NCI-H1930 (cell line): Measurements from ENCODE around the gene TOMM40L.
A peak's percentile ranks its signal among the peaks of the same experiment; 100 is the strongest.
"Not testable (repeated sequence)": the region's sequence is repeated elsewhere in the genome, so short reads cannot be mapped to it uniquely, and the experiment has no call there.

Source experiments
- DNase-seq, 2 experiments: peaks; one replicate each; lab custom pipeline; 2025; lab: John Stamatoyannopoulos, UW

TOMM40L gene

DNA sequence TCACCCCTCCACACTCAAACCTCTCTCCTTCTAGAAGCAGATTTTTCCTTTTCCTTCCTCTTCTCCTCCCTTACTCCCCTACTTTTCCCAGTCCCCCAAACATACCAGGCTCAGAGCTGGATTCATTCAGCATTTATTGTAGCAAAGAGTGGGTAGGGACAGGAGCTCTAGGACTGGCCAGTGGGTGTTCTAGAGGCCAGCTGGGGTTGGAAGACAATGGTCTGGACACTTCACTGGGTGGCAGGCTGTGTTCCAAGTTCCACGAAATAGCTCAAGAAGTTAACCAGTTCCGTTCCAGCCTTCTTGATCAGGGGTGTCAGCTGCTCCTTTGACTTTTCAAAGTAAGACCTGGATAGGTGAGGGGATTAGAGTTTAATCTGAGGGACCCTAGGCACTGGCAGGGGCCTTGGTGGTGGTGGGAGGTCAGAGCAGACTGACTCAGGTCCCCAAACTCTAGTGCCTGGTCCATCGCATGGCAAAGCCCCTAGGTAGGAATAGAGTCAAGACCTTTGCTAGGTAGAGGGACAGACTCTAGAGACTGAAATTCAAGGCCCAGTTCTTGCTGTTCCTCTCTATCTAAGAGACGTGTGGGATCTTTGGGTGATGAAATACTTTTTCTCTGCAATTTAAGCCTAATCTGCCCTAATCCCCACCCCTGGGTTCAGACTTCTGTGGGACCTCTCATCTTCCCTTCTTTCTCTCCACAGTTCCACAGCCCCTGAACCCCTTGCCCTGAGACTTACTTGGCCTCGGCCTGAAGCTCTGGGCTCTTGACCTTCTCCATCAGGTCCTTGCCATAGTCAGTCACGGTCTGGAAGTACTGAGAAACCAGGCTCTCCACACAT, 3.5 kb upstream of the TOMM40L start:
- no peak for DNase-seq

- DNase-seq: no peak
These were observed 1.8 kb upstream of the TOMM40L start for GRCh38 chr1:161223805-161224694.

- DNase-seq: not testable (repeated sequence)
These were observed 1.2 kb upstream of the TOMM40L start for GRCh38 chr1:161224695-161225087.

- no peak for DNase-seq
These were observed 704 bp upstream of the TOMM40L start for GRCh38 chr1:161225178-161225533.

DNA sequence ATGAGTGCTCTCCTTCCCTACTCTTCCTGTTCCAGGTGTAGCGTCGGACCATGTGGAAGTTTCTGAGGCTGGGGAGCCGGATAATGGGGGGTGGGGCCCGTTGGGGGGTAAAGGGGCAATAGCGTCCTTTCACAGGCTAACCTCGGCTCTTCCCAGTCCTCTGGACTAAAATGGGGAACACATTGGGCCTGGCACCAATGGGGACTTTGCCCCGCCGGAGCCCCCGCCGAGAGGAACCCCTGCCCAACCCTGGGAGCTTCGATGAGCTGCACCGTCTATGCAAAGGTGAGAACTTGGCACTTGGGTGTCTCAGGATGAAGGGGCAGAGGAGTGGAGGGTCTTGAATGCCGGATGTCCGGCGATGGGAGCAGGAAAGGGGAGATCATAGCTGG, 456 bp downstream of the TOMM40L start:
- no peak for DNase-seq

DNA sequence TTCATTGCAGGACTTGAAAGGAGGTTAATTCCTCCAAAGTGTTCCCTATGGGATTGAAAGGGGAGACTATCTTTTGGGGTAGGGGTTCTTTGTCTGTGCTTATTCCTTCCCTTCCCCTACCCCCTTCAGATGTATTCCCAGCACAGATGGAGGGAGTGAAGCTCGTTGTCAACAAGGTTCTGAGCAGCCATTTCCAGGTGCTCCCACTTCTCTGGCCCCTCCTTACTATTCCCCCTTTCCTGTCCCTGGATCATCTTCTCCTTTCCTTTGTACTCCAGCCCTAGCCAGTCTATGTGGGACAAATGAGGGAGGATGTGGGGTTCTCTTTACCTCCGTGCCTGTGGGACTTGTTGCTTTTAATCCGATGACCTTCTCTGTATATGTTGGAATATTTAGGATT, 899 bp downstream of the TOMM40L start:
- DNase-seq: no peak

GRCh38 chr1:161227196-161227871, 1.5 kb downstream of the TOMM40L start:
- DNase-seq: peak; percentile 35 to 53

DNA sequence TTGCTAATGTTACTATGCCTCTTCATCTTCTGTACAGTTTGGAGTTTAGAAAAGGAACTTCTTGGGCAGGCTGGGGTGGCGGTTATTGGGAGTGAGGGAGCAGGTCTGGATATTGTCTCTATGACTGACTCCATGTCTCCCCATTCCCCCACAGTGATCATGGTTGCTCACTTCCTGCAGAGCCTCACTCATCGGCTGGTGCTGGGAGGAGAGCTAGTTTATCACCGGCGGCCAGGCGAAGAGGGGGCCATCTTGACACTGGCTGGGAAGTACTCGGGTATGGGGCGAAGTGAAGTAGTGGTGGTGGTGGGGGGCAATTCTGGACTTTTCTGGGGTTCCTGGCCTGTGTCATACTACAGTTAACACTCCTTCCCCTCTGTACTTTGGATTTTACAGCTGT, 2.2 kb downstream of the TOMM40L start:
- DNase-seq: no peak

- DNase-seq: no peak
These were observed 4.0 kb downstream of the TOMM40L start for GRCh38 chr1:161229896-161230295.

- DNase-seq: no peak
These were observed 4.9 kb downstream of the TOMM40L start for GRCh38 chr1:161230762-161231161.

- DNase-seq: no peak
These were observed 7.2 kb downstream of the TOMM40L start for GRCh38 chr1:161233102-161233501.

DNA sequence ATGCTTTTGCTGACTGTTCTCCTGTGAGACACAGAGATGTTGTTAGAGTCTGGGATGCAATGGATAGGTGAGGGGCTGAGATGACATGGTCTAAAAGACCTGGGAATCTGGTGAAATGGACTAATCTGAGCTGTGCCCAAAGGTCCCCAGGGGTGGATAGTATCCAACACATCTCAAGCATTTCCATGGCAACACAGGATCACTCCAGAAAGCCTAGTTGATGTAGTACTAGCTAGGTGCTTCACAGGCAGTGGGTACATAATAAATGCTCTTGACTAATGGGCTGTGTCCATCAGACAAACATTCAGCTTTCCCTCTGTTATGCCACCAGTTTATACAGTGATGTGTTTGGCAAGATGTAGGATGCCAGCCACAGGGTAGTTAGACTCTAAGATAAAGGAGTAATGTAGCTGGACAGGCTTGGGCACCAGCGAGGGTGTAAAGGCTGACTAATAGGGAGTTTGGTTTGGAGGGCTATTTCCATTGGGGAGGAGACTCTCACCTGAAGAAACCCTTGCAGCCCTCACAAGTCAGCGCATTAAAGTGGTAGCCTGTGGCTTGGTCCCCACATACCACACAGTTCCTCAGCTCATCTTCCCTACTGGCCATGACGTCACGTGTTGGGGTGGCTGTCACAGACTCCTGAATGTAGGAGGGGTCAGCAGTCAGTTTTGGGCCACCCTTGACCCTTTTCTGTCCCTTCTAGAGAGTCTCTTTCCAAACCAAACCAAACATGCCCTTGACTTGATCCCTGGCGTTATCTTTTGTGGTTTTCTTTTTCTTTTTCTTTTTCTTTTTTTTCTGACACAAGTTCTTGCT, 10.3 kb downstream of the TOMM40L start:
- DNase-seq: no peak

DNA sequence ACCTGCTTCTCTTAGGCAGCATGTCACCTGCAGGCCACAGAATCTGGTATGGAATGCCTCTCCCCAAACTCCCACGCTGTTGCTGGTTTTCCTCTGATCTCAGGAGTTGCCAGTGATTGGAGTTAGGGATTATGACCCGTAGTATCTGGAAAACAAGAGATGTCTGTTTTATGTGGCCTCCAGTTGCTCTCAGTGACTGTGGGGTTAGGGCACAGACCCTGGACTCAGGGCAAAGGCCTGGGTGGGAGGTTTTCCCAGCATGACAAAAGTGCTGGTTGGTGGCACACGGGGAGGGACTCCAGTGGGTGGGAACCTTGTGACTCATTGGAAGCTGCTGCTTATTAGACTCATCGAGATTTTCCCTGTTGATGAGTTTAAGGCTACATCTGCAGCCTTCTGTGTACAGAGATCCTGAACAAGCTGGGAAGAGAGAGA, 12.2 kb downstream of the TOMM40L start, which contains the start of gene NR1I3:
NR1I3 (minus strand) TSS at position 165 of the 435 bp plus-strand sequence. CDS start 1,638 bp downstream, outside the sequence.
- DNase-seq: no peak

DNA sequence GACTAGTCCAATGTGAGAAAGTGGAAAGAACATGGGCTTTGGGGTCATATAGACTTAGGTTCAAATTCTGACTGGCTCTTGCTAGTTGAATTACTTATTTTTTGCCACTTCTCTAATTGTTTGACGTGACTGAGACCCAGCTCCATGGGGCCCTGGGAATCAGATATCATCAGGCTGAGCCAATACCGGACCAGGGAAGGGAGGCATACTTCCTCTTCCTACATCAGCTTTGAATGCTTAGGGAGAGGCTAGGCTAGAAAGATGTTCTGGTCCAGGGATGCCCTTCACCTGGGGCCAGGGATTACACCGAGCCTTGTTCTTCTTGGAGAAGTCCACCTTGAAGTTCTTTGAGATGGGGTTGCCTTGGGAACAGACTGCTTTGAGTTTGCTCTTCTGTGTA, 15.8 kb downstream of the TOMM40L start:
- no peak for DNase-seq

- DNase-seq: no peak
These were observed 16.5 kb downstream of the TOMM40L start for GRCh38 chr1:161242313-161242712.

GRCh38 chr1:161244888-161245287, 19.0 kb downstream of the TOMM40L start:
- DNase-seq: no peak

- not testable (repeated sequence) for DNase-seq
These were observed 24.2 kb downstream of the TOMM40L start for GRCh38 chr1:161250100-161250499.

GRCh38 chr1:161250829-161251228, 25.0 kb downstream of the TOMM40L start:
- DNase-seq: no peak

DNA sequence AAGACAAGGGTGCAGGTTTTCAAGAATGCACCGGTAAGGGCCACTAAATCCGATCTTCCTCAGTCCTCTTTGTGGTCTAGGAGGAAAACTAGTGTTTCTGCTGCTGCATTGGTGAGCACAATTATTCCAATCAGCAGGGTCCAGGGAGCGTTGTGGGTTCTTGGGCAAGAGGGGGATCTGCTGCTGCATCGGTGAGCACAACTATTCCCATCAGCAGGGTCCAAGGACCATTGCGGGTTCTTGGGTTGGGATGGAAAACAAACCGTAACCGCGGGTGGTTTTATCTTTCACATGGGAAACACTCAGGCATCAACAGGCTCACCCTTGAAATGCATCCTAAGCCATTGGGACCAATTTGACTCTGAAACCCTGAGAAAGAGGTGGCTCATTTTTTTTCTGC, 25.7 kb downstream of the TOMM40L start:
- no peak for DNase-seq

GRCh38 chr1:161255302-161255701, 29.4 kb downstream of the TOMM40L start:
- not testable (repeated sequence) for DNase-seq

- not testable (repeated sequence) for DNase-seq
These were observed 30.2 kb downstream of the TOMM40L start for GRCh38 chr1:161255955-161256520.
